HG03159 (cell line): ENCODE measurements around the gene CAMSAP1.

Experiments used
- ATAC-seq: cut with Tn5 transposase; IDR thresholded peaks from one replicate; pipeline ENCODE4 v1.9.1; 2021; ENCODE audit warnings: mild to moderate bottlenecking, moderate library complexity; ENCODE audit not compliant: unreplicated experiment

The CAMSAP1 gene

GRCh38 chr9:135794361-135794885 is 112.9 kb downstream of the CAMSAP1 start:
- no peak for ATAC-seq

DNA sequence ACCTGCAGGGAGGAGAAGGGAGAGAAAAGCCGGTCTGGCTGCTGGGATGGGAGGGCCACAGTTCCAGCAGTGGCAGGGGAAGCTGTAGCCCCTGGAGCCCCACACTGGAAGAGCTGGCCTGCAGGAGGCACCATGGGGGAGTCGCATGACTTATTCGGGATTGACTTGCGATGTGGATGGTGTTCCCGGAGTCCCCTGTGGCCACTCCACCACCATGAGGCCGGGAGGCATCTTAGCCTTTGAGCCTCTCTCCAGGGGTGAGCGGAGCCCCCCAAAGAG is 113.3 kb downstream of the CAMSAP1 start:
- ATAC-seq = no peak

DNA sequence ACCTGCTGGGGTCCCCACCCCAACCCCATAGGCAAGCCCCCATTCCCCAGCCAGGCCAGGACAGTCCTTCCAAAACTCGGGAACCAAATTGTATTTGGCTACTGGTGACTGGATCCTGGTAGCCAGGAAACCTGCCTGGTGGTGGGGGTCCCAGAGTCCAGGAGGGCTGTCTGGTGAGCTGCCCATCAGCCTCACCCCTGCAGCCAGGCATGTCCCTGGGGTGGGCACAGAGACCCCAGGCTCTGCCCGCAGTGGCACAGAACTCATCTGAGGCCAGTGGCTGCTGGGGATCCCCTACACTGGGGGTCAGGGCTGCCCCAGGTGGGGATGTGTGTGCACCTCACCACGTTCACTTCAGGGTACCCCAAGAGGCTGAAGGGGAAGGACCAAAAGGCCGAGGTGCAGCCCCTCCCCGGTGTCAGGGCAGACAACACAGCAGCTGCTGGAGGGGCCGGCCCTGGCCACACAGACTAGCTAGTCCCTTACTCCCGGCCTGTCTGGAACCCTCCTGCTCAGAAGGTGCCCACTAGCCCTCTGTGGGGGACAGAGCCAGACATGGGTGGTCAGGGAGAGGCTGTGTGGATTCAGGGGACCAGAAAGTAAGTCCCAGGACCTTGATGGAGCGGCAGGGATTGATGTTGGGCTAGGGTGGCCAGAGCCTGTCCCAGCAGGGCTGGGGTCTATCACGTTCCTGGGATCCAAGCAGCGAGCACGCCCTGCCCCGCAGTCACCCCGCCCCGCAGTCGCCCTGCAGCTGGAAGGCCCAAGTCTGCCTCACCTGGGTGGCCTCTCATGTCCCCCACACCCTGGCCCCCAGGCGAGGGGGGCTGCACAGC is 113.9 kb downstream of the CAMSAP1 start:
- no peak for ATAC-seq

DNA sequence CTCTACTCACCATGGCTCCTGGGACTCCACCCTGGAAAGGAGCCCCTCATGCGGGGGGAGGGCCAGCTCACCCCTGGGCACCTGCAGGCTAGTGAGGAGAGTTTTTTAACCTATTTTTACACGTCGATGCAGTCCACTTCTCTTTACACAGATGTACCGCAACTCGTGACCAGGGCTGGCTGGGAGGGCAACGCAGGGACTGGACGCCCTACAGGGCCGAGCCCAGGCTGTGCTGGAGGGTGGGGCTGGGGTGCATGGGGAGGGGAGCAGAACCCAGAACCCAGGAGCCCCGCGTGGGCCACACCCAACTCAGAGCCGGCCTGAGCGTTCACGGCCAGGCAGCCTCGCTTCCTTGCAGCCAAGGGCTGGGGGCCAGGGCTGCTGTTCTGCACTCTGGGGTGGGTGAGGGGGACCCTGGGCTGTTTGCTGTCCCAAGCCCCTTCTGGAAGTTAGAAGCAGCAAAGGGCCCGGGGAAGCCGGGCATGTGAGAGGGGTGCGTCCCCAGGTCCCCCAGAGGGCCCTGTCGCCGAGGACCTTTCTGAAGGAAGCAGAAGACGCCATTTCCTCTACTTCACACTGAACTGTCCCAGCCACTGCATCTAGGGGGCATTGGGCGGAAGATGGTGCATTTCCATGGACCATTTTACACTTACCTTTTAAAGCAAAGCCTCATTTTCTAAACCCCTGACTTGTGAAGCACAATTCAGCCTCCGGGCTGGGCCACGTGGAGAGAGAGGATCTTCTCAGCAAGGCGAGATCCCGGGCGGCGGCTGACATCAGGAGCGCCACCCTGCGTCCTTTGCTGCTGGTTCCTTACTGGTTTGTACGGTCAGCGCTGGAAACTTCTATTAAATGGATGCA is 114.8 kb downstream of the CAMSAP1 start:
- no peak for ATAC-seq

GRCh38 chr9:135791431-135792267 is 115.7 kb downstream of the CAMSAP1 start:
- ATAC-seq = no peak

DNA sequence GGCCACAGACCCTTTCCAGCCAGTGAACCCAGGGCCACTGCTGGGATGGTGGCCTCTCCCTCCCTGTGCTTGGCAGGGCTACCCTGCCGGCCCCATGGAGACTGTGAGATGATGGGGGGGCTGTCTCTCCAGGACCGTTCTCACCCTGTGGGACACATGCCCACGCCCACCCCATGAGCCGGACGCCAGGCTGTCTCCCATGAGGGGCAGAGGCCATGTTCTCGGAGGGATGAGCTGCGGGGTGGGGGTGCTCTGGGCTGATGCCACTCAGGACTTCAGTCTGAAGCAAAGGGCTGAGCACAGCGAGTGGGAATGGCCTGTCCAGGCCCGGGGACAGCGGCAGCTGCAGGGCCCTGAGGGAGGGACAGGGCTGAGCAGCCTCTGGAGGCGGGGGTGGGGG is 116.5 kb downstream of the CAMSAP1 start:
- ATAC-seq = no peak

DNA sequence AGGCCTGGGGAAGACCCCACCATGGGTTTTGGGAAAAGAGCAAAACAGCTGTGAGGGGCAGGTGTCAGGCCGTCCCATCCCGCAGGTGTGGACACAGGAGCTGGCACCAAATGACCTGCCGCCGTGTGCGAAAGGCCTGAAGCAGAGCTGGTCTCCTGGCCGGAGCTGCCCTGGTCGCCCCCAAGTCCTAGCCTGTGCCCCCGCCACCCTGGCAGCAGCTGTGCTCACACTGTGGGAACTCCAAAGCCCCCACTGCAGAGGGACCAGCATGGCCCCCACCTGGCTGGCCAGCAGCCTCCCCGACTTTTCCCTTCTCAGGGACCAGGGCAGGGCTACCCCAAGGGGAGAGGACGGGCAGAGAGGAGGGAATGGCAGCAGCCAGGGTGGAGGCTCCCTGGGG is 117.0 kb downstream of the CAMSAP1 start:
- no peak for ATAC-seq

DNA sequence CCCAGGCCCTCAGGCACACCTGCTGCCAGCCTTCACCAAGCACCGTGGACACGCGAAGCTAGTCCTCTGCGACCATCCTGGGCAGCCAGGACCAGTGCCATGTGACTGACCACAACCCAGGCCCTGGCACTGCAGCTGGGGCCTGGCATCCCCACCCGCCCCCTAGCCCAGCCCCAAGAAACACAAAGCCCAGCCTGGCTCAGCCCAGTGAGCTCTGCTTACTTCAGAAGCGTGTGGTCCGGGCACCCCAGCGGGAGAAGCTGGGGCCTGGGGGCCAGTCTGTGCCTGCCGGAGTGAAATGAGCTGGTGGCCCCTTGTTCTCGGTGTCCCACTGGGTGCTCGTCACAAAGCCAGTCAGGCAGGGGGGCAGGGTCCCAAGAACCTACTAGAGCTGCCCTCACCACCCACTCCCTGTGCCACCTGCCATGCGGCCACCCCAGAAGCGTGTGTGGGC is 117.5 kb downstream of the CAMSAP1 start:
- no peak for ATAC-seq

GRCh38 chr9:135788576-135789300 is 118.6 kb downstream of the CAMSAP1 start:
- no peak for ATAC-seq

DNA sequence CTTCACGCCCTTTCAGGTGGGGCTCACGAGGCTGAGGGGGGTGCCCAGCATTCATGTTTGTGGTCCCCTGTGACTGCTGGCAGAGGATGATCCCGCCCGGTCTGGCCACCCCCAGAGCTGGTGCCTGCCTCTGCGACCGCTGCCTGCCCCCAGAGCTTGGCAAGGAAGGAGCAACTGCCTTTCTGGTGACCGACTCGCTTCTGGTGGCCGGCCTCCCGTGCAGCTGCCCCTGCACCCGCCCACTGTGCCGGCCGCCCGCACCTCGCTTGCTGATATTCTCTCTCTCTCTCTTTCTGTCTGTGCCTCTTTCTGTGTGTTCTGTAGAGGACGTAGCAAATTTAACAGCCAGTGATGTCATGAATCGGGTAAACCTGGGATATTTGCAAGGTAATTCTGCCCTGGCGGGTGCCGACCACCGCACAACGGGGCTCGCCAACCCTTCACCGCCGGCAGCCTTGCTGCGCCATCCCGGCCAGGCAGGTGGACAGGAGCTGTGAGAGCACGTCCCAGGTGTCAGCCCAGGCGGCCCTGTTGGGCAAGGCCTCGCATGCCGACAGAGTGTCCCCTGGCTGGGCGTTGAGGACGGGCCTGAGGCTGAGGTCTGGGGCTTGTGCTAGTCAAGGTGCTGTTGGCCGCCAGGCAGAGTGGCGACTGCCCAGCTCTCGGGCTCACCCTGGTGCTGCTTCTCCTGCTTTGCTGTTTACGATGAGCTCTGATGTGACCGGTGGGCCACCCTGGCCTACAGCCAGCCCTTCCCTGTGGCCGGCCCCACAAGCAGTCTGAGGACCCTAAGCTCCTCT is 119.4 kb downstream of the CAMSAP1 start:
- ATAC-seq = no peak

- no peak for ATAC-seq
Measured at GRCh38 chr9:135787317-135787716, 120.0 kb downstream of the CAMSAP1 start.

DNA sequence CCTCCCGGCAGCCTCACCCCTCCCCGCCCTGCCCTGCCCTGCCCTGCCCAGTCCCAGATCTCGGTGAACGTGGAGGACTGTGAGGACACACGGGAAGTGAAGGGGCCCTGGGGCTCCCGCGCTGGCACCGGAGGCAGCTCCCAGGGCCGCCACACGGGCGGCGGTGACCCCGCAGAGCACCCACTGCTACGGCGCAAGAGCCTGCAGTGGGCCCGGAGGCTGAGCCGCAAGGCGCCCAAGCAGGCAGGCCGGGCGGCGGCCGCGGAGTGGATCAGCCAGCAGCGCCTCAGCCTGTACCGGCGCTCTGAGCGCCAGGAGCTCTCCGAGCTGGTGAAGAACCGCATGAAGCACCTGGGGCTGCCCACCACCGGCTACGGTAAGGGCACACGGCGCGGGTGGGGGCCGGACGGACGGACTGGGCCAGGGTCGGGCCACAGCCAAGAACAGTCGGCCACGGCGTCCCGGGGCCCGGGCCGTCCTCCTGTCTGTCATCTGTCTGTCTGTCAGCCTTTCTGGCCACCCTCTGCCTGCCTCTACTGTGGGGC is 121.1 kb downstream of the CAMSAP1 start:
- ATAC-seq = no peak

DNA sequence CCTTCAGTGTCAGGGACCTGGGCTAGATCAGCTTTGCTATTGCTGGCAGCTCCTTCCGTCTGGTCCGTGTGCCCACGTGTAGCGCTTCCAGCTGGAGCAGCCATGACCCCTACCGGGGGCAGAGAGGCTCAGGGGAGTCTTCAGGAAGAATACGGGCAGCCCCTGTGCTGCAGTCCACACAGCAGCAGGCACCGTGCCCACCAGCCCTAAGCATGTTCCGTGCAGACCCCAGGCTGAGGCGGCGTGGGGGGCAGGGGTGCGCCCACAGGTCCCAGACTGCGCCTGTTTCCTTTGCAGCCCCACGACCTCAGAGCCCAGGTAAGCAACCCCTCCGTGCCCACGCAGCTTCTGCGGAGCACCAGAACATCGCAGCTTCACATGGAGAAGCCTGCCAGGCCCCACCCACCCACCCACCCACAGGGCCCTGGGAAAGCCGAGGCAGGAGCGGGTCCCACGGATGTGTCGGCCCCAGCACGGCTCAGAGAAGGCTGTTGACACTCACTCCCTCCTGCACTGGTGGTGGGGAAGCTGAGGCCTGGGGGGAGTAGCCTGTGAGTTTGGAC is 122.3 kb downstream of the CAMSAP1 start:
- ATAC-seq = no peak

DNA sequence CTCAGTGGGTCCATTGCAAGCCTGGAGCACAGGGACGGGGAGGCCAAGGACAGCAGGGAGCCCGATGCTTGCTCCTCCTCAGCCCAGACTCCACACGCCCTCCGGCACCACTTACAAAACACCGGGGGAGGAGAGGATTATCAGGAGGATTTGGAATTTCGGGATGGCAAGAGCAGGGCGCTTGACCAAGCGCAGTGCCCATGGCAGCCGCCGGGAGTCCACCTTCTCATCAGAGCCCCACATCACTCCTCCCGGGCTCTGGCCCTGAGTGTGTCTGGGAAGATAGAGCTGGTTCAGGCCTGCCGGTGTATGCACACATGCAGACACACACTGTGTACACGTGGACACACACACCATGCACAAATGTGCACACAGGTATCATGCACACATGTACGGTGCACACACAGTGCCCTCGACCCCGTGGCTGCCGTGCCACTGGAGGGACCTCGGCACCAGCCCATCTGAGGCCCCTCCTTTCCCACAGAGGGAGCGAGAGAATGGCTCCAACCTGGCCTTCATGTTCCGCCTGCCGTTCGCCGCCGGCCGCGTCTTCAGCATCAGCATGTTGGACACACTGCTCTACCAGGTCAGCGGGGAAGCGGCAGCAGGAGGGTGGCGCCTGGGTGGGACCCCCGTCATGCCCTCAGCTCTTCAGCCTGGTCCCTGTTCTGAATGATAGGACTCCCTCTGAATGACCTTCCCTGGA is 123.7 kb downstream of the CAMSAP1 start:
- no peak for ATAC-seq

DNA sequence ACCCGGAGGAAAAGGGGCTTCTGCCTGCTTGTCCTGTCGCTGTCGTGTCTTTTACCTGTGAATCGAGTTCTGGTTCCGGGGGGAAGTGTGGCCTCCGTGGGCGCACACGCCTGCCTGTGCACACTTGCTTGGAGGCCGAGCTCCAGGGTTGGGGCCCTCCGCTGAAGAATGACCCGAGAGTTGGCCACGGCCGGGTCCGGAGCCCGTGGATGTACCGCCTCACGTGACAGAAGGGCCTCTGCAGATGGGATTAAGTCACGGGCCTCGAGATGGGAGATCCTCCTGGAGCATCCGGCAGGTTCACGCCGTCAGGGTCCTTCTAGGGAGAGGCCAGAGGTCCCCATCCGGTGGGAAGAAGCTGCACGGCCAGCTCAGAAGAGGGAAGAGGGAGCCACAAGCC is 124.4 kb downstream of the CAMSAP1 start:
- ATAC-seq = no peak

DNA sequence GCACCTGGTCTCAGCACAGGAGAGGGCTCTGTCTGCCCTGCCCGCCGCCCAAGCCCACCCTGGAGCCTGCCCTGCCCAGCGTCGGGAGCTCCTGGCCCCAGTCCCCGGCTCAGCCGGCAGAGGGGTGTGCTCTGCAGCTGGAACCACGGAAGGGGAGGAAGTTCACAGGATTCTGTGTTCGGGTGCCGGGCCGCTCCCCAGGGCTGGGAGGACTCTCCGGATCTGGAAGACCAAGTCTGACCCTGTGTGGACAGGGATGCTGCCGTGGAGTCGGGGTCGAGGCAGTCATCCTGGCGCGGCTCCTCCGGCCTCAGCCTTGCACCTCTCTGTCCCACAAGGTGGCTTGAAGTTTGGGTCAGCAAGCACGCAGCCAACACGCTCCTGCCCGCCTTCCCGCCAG is 126.7 kb downstream of the CAMSAP1 start:
- ATAC-seq = no peak

DNA sequence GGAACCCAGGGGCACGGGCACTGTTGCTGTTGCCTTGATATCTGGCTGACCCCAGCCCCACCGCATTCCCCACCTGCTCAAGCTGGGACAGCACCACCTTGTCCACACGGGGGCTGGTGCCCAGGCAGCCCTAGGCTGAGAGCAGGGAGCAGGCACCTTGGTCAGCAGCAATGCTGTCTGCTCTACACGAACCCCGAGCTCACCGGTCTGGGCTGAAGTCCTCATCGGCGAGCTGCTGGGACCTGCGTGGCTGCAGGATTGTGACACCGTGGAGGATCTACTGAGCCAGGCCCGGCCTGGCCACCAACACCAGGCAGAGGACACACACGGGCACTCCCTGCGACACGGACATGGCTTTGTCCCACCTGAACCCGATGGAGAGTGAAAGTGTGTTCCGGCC is 127.3 kb downstream of the CAMSAP1 start:
- ATAC-seq = no peak

- no peak for ATAC-seq
Measured at GRCh38 chr9:135779571-135779970, 127.8 kb downstream of the CAMSAP1 start.
